ENCODE measurements around the gene NDUFA3. TPM values are rescaled to one million over a fixed set of nuclear protein-coding genes. Genes with fewer than 3 reads are reported as not detected.
"Not testable (repeated sequence)": the region's sequence is repeated elsewhere in the genome, so short reads cannot be mapped to it uniquely, and the experiment has no call there.

The NDUFA3 gene
- total and polyA plus RNA-seq, 8 donors = 27.7 to 166 (median 50.5) TPM

DNA sequence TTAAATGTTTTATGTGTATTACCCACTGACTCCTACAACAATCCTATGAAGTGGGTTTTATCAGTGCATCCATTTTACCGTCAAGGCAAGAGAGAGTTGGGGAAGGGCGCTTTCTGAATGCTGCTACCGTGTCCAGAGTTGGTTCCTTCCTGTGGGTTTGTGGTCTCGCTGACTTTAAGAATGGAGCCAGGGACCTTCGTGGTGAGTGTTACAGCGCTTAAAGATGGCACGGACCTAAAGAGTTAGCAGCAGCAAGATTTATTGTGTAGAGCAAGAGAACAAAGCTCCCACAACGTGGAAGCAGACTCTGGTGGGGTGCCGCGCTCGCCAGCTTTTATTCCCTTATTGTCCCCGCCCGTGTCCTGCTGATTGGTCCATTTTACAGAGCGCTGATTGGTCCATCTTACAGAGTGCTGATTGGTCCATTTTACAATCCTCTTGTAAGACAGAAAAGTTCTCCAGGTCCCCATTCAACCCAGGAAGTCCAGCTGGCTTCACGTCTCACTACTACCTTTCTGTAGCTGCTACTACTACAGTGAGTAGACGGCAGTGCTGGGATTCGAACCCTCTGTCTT lies 8.1 kb upstream of the NDUFA3 start:
- DNase-seq (no peak), ATAC-seq (no peak), FAIRE-seq (no peak)
- Histone ChIP-seq H3K4me3 (no peak overlapping the region), H3K27me3 (peaks cover 0 to 4% (median 0%) of the 10 kb centered on the region in 4 donors), H3K27ac (no peak overlapping the region), H3K36me3 (no peaks in the 10 kb centered on the region), H3K4me1 (no peaks in the 10 kb centered on the region), H3K9me3 (no peaks in the 10 kb centered on the region)
- 79 to 84% methylated on average over 17 of the region's 17 CpGs for WGBS, 2 donors
- TF ChIP-seq, protein P1, sequence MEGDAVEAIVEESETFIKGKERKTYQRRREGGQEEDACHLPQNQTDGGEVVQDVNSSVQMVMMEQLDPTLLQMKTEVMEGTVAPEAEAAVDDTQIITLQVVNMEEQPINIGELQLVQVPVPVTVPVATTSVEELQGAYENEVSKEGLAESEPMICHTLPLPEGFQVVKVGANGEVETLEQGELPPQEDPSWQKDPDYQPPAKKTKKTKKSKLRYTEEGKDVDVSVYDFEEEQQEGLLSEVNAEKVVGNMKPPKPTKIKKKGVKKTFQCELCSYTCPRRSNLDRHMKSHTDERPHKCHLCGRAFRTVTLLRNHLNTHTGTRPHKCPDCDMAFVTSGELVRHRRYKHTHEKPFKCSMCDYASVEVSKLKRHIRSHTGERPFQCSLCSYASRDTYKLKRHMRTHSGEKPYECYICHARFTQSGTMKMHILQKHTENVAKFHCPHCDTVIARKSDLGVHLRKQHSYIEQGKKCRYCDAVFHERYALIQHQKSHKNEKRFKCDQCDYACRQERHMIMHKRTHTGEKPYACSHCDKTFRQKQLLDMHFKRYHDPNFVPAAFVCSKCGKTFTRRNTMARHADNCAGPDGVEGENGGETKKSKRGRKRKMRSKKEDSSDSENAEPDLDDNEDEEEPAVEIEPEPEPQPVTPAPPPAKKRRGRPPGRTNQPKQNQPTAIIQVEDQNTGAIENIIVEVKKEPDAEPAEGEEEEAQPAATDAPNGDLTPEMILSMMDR (IDR thresholded peaks at IDR 0.05) = no peak
- intact Hi-C loops (cut with DNase I) = no loop called here

DNA sequence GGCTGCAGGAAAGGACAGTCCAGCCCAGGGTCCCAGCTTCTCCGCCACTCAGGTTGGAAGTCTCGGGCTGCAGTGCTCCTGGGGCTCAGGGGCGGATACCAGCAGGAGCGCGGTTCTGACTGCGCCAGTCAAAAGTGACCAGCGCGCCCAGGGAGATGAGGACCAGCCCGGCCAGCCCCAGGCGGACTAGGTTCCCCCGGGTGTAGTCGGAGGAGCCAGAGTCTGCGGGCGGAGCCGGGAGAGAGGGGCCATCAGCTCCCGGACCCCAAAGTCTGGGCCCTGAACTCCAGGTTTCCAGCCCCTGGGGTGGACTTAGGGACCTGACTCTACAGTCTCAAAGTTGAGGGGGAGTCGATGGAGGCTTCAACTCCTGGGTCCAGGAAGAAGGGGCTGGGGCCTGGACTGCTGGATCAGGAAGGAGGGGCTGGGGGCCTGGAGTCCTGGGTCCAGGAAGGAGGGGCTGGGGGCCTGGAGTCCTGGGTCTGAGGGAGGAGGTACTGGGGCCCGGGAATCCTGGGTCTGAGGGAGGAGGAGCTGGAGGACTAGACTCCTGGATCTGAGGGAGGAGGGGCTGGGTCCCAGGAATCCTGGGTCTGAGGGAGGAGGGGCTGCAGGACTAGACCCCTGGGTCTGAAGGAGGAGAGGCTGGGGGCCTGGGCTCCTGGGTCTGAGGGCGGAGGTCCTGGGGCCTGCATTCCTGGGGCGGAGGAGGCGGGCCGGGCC lies 7.4 kb upstream of the NDUFA3 start:
- H3K4me3 ChIP-seq = peak overlapping the region in 2 of 4 donors; percentile 26 to 41
- WGBS, 2 donors = 73 to 82% methylated on average over 20 to 22 of the region's 22 CpGs
- H3K9me3 ChIP-seq = no peaks in the 10 kb centered on the region
- H3K27me3 ChIP-seq = peaks cover 0 to 4% (median 0%) of the 10 kb centered on the region in 4 donors
- FAIRE-seq = no peak
- DNase-seq = peak in 1 of 6 donors; percentile 29
- no peaks in the 10 kb centered on the region for H3K4me1 ChIP-seq
- H3K36me3 ChIP-seq = no peaks in the 10 kb centered on the region
- peak in 1 of 4 donors; percentile 7 for ATAC-seq
- intact Hi-C loops (cut with DNase I) = no loop called here
- TF ChIP-seq, protein P1 (IDR thresholded peaks at IDR 0.05) = no peak
- H3K27ac ChIP-seq = no peak overlapping the region

DNA sequence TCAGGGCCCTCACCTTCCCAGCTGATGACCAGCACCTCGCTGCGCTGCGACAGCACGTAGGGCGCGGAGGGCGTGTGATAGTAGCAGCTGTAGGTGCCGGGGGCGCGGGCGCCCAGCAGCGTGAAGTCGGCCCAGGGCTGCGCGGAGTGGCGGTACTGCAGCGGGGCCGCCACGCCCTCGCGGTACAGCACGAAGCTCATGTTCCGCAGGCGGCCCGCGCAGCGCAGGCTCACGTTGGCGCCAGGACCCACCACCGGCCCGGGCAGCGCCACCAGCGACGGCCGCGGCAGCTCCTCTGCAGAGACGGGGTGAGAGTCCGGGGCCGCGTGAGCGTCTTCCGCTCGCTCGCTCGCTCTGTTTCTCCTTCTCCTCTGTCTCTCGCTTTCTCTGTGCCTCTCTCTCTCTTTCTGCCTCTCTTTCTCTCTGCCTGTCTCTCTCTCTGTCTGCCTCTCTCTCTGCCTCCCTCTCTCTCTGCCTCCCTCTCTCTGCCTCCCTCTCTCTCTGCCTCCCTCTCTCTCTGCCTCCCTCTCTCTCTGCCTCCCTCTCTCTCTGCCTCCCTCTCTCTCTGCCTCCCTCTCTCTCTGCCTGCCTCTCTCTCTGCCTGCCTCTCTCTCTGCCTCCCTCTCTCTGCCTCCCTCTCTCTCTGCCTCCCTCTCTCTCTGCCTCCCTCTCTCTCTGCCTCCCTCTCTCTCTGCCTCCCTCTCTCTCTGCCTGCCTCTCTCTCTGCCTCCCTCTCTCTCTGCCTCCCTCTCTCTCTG lies 6.6 kb upstream of the NDUFA3 start:
- intact Hi-C loops (cut with DNase I); H3K27me3 ChIP-seq; H3K36me3 ChIP-seq; H3K9me3 ChIP-seq; FAIRE-seq; H3K4me1 ChIP-seq; H3K27ac ChIP-seq: not testable (repeated sequence)
- 1% methylated on average over 40 to 46 of the region's 46 CpGs for WGBS, 2 donors
- peak in 3 of 6 donors; percentile 35 to 79 (median 71) for DNase-seq
- peak overlapping the region in 2 of 4 donors; percentile 26 to 41 for H3K4me3 ChIP-seq
- ATAC-seq = peak; percentile 76 to 88 (median 85)

DNA sequence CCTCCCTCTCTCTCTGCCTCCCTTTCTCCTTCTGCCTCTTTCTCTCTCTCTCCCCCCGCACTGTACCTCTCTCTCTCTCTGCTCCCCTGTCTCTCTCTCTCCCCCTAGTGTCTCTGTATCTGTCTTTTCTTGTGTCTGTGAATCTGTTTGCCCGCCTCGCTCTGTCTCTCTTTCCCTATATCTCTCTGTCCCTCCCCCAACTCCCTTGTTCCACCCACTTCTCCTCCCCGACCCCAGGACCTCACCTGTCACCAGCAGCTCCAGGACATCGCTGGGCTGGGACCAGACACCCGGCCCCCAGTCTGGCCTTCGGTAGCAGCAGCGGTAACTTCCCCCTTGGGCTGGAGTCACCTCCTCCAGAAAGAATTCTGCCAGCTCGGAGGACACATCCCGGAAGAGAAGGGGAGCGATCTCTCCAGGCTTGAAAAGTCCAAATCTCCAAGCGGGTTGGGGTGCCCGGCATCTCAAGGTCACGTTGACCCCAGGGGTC lies 6.0 kb upstream of the NDUFA3 start:
- Histone ChIP-seq H3K4me3 (peak overlapping the region in 1 of 4 donors; percentile 30), H3K36me3 (no peaks in the 10 kb centered on the region), H3K4me1 (no peaks in the 10 kb centered on the region), H3K27ac (peak overlapping the region in 1 of 4 donors; percentile 17), H3K27me3 (peaks cover 0 to 4% (median 0%) of the 10 kb centered on the region in 4 donors), H3K9me3 (no peaks in the 10 kb centered on the region)
- intact Hi-C loops (cut with DNase I) = no loop called here
- TF ChIP-seq, protein P1 (IDR thresholded peaks at IDR 0.05) = no peak
- ATAC-seq = peak in 3 of 4 donors; percentile 24 to 48 (median 40)
- FAIRE-seq = no peak
- DNase-seq = no peak
- WGBS, 2 donors = 25 to 26% methylated on average over 14 of the region's 14 CpGs

DNA sequence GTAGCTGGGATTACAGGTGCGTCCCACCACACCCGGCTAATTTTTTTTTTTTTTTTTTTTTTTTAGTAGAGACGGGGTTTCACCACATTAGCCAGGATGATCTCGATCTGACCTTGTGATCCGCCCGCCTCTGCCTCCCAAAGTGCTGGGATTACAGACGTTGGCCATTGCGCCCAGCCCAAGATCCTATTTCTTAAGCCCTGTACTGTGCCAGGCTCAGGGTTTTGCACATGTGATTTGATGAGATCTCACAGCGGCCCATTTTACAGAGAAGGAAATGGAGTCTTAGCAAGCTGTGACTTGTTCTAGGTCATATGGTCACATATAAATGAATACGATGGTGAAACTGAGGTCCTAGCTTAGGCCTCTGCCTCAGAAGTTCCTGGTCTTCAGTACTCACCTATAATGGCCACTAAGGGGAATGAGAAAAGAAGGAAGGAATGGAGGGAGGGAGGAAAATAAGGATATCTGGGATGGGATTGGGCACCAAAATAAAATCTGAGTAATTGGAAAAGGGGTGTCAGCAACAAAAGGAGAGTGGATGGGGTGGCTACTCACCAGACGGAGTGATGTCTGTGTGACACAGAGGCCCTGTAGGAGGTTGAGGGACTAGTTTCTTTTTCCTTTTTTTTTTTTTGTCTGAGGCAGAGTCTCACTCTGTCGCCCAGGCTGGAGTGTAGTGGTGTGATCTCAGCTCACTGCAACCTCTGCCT lies 3.3 kb upstream of the NDUFA3 start:
- Histone ChIP-seq H3K27ac (no peak overlapping the region), H3K9me3 (no peaks in the 10 kb centered on the region), H3K4me1 (peaks cover 0 to 5% (median 0%) of the 10 kb centered on the region in 3 donors), H3K36me3 (no peaks in the 10 kb centered on the region), H3K4me3 (no peak overlapping the region), H3K27me3 (peaks cover 0 to 4% (median 0%) of the 10 kb centered on the region in 4 donors)
- DNase-seq = no peak
- FAIRE-seq = no peak
- no peak for ATAC-seq
- 76 to 82% methylated on average over 10 to 12 of the region's 12 CpGs for WGBS, 2 donors
- intact Hi-C loops (cut with DNase I) = no loop called here
- TF ChIP-seq, protein P1 (IDR thresholded peaks at IDR 0.05) = no peak

DNA sequence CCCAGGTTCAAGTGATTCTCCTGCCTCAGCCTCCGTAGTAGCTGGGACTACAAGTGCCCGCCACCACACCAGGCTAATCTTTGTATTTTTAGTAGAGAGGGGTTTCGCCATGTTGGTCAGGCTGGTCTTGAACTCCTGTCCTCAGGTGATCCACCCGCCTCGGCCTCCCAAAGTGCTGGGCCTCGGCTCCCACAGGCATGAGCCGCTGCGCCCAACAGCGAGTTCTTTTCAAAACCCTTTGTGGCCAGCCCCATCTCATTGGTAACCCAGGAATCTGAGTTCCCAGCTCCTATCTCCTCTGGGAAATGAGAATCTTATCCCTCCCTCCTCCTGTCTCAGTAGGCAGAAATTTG lies 2.8 kb upstream of the NDUFA3 start:
- ATAC-seq; H3K4me1 ChIP-seq; H3K4me3 ChIP-seq; H3K9me3 ChIP-seq; FAIRE-seq; DNase-seq; H3K27ac ChIP-seq; H3K36me3 ChIP-seq; H3K27me3 ChIP-seq; intact Hi-C loops (cut with DNase I): not testable (repeated sequence)
- WGBS, 2 donors = 70 to 73% methylated on average over 9 of the region's 9 CpGs

Measured in pancreas (tissue), 10 donors.